Right atrium auricular region (tissue), 2 donors: Measurements from ENCODE around the gene TIMM23. TPM values are rescaled to one million over a fixed set of nuclear protein-coding genes. Genes with fewer than 3 reads are reported as not detected.

Source experiments
- DNase-seq: peaks from one replicate; pipeline ENCODE4 v3.0.0-alpha.2; 2019; ENCODE audit warnings: low spot score
- H3K27ac ChIP-seq, 2 donors: fragments of 200-600 bp; sonication (generic); 1 replicate in 1 of 2; 2 replicates in 1 of 2; pipeline ENCODE4 v1.5.1; 2016 to 2019
- H3K27me3 ChIP-seq, 2 donors: fragments of 200-600 bp; sonication (generic); one replicate each; pipeline versions ENCODE4 v1.5.1 to v1.6.0; 2017 to 2019
- H3K36me3 ChIP-seq: fragments of 200-600 bp; sonication (generic); one replicate; pipeline ENCODE4 v1.5.1; 2016
- H3K4me1 ChIP-seq, 2 donors: fragments of 200-600 bp; sonication (generic); one replicate each; pipeline versions ENCODE4 v1.5.1 to v1.6.0; 2017 to 2019
- H3K4me3 ChIP-seq, 2 donors: fragments of 200-600 bp; sonication (generic); 1 replicate in 1 of 2; 2 replicates in 1 of 2; pipeline ENCODE4 v1.5.1; 2017 to 2019; ENCODE audit warnings: mild to moderate bottlenecking in 1 of 2, moderate library complexity in 1 of 2
- H3K9me3 ChIP-seq, 2 donors: fragments of 200-600 bp; sonication (generic); one replicate each; pipeline ENCODE4 v1.5.1; 2019
- total RNA-seq, 2 donors: library from RNA; depleted of rRNA; stranded (reverse); fragments of >200 nt; gene quantifications; one replicate each; pipeline ENCODE4 v1.1.0, GENCODE V29; 2016
- TF ChIP-seq, protein P1 (sequence below), 2 donors: fragments of 200-600 bp; sonication (generic); IDR thresholded peaks; one replicate each; pipeline ENCODE4 v1.5.1; 2019; ENCODE audit warnings: antibody characterized with exemption in 2 of 2

Gene TIMM23
- total RNA-seq, 2 donors from 2014 or later, result 67.6 to 88.8 TPM

DNA sequence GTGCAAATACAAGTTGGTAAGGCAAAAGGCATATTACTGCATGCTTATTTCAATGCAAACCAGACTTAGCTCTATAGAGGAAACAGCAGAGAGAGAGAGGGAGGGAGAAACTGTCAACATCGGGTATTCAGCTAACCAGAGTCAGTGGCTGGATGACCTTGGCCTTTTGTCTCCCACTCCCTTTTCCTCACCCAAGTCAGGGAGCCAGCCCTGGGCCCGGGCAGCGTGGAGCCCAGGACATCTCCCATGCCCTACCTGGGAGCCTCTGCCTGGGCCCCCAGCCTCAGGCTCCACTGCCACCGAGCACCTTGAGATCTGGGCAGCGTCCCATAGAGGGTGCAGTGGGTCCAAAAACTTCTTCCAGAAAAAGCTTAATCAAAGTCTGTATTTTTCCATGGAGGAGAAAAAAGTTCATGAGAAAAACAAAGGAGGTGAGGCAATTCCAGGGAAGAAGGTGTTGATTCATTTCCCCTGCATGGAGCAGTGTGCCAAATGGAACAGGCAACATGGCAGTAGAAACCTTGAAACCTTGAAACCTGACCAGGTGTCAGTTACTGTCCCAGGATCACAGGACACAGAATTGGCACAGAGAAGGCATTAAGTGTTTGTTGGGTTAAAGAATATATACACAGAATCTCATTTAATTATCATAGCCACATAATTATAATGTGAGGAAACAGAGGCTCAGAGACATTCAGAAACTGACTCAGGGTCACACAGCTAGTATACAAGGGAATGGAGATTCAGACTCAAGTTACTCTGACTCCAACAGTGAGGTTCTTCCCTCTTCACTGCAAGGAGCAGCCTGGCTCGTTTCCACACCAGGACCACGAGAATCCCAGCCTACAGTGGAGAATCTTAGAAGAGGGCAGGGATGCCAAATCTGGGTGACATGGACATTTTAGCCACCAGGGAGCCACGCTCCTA lies 63.9 kb downstream of the TIMM23 start:
- no peak overlapping the region for H3K4me3 ChIP-seq
- H3K9me3 ChIP-seq, result no peaks in the 10 kb centered on the region
- DNase-seq, result no peak
- no peak overlapping the region for H3K27ac ChIP-seq
- H3K36me3 ChIP-seq, result no peaks in the 10 kb centered on the region
- H3K4me1 ChIP-seq, result no peaks in the 10 kb centered on the region
- TF ChIP-seq, protein P1, sequence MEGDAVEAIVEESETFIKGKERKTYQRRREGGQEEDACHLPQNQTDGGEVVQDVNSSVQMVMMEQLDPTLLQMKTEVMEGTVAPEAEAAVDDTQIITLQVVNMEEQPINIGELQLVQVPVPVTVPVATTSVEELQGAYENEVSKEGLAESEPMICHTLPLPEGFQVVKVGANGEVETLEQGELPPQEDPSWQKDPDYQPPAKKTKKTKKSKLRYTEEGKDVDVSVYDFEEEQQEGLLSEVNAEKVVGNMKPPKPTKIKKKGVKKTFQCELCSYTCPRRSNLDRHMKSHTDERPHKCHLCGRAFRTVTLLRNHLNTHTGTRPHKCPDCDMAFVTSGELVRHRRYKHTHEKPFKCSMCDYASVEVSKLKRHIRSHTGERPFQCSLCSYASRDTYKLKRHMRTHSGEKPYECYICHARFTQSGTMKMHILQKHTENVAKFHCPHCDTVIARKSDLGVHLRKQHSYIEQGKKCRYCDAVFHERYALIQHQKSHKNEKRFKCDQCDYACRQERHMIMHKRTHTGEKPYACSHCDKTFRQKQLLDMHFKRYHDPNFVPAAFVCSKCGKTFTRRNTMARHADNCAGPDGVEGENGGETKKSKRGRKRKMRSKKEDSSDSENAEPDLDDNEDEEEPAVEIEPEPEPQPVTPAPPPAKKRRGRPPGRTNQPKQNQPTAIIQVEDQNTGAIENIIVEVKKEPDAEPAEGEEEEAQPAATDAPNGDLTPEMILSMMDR (IDR thresholded peaks at IDR 0.05), result no peak
- H3K27me3 ChIP-seq, result no peaks in the 10 kb centered on the region

GRCh38 chr10:46037107-46037825 lies 65.0 kb downstream of the TIMM23 start:
- DNase-seq, result no peak
- H3K4me3 ChIP-seq, result no peak overlapping the region
- no peak overlapping the region for H3K27ac ChIP-seq
- no peaks in the 10 kb centered on the region for H3K36me3 ChIP-seq
- no peaks in the 10 kb centered on the region for H3K9me3 ChIP-seq
- no peaks in the 10 kb centered on the region for H3K4me1 ChIP-seq
- no peaks in the 10 kb centered on the region for H3K27me3 ChIP-seq
- TF ChIP-seq, protein P1 (IDR thresholded peaks at IDR 0.05), result no peak

- Histone ChIP-seq H3K27ac (no peak overlapping the region), H3K4me3 (no peak overlapping the region), H3K4me1 (no peaks in the 10 kb centered on the region), H3K36me3 (no peaks in the 10 kb centered on the region), H3K27me3 (no peaks in the 10 kb centered on the region), H3K9me3 (no peaks in the 10 kb centered on the region)
- no peak for DNase-seq
- TF ChIP-seq, protein P1 (IDR thresholded peaks at IDR 0.05), result no peak
These were observed 67.7 kb downstream of the TIMM23 start for GRCh38 chr10:46040004-46040403.

GRCh38 chr10:46042527-46042926 lies 70.2 kb downstream of the TIMM23 start:
- TF ChIP-seq, protein P1 (IDR thresholded peaks at IDR 0.05), result no peak
- Histone ChIP-seq H3K4me3 (no peak overlapping the region), H3K9me3 (no peaks in the 10 kb centered on the region), H3K27ac (no peak overlapping the region), H3K36me3 (no peaks in the 10 kb centered on the region), H3K27me3 (no peaks in the 10 kb centered on the region), H3K4me1 (no peaks in the 10 kb centered on the region)
- no peak for DNase-seq

DNA sequence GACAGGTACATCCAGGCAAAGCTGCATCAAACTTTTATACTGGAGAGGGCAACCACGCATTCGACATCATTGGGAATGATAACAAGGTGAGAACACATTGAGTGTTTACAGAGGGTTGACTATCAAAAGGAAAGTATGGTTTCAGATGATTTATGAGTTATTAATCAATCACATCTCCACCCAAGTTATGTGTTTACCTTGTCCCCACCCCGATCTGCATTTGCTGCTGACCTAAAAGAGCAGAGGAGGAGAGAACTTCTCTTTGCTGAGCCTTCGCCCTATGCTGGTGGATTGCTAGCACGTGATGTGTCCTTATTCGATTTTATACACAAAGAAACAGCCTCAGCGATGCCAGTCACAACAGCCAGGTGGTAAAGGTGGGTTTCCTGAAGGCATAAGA lies 74.0 kb downstream of the TIMM23 start, which contains the start of gene MSMB:
Gene MSMB (minus strand): TSS at position 9 of the 400 bp plus-strand sequence. CDS start 32 bp downstream, outside the sequence.
- H3K4me3 ChIP-seq, result no peak within 1 kb of the TSS
- no peak within 1 kb of the TSS for H3K27ac ChIP-seq
- H3K9me3 ChIP-seq, result no peaks in the 10 kb centered on the region
- H3K36me3 ChIP-seq, result no peaks in the 10 kb centered on the region
- no peaks in the 10 kb centered on the region for H3K4me1 ChIP-seq
- H3K27me3 ChIP-seq, result no peaks in the 10 kb centered on the region
- no peak for DNase-seq
- TF ChIP-seq, protein P1 (IDR thresholded peaks at IDR 0.05), result no peak
